HEK293T (cell line): ENCODE results near the gene STX4.

Experiments used
- ELF4 ChIP-seq: fragments of 450-650 bp; IDR thresholded peaks from 2 replicates; pipeline ENCODE4 v1.6.1; 2017; ENCODE audit warnings: antibody characterized with exemption
- FOXA1 ChIP-seq: fragments of 450-650 bp; IDR thresholded peaks from 2 replicates; pipeline ENCODE4 v1.6.1; 2016; ENCODE audit warnings: mild to moderate bottlenecking
- FOXK2 ChIP-seq: fragments of 450-650 bp; IDR thresholded peaks from 2 replicates; pipeline ENCODE4 v1.6.1; 2016; ENCODE audit warnings: mild to moderate bottlenecking
- FOXM1 ChIP-seq: fragments of 450-650 bp; IDR thresholded peaks from 2 replicates; pipeline ENCODE4 v1.6.1; 2017; ENCODE audit warnings: mild to moderate bottlenecking, borderline replicate concordance
- HDGF ChIP-seq: fragments of 450-650 bp; IDR thresholded peaks from 2 replicates; pipeline ENCODE4 v1.6.1; 2017; ENCODE audit warnings: antibody characterized with exemption, borderline replicate concordance
- L3MBTL2 ChIP-seq: fragments of 450-650 bp; conservative IDR thresholded peaks from 2 replicates; pipeline ENCODE4 v1.6.1; 2016; ENCODE audit warnings: mild to moderate bottlenecking
- PKNOX1 ChIP-seq: fragments of 450-650 bp; IDR thresholded peaks from 2 replicates; pipeline ENCODE4 v1.6.1; 2016
- SP1 ChIP-seq: fragments of 450-650 bp; IDR thresholded peaks from 2 replicates; pipeline ENCODE4 v1.6.1; 2017
- SUZ12 ChIP-seq: fragments of 450-650 bp; IDR thresholded peaks from 2 replicates; pipeline ENCODE4 v1.6.1; 2016; ENCODE audit warnings: mild to moderate bottlenecking
- TARDBP ChIP-seq: fragments of 450-650 bp; IDR thresholded peaks from 2 replicates; pipeline ENCODE4 v1.6.1; 2016

- no peak for TF ChIP-seq FOXK2
- no peak for TF ChIP-seq SP1
- no peak for TF ChIP-seq FOXA1
- TF ChIP-seq HDGF: no peak
- no peak for TF ChIP-seq ELF4
- no peak for TF ChIP-seq TARDBP
- no peak for TF ChIP-seq L3MBTL2
- no peak for TF ChIP-seq PKNOX1
- no peak for TF ChIP-seq FOXM1
- TF ChIP-seq SUZ12: no peak
Observed at GRCh38 chr16:30990105-30990504, 43.3 kb upstream of the STX4 start.
